Heart right ventricle (tissue), 16 donors: Measurements from ENCODE around the gene SPACA7. TPM values are rescaled to one million over a fixed set of nuclear protein-coding genes. Genes with fewer than 3 reads are reported as not detected.

Source experiments
- ATAC-seq, 8 donors: fragments of 200-7000 bp; cut with Tn5 transposase; one replicate each; pipeline ENCODE4 v1.9.1; 2020; ENCODE audit warnings: mild to moderate bottlenecking in 8 of 8, moderate library complexity in 8 of 8, moderate number of reproducible peaks in 1 of 8
- DNase-seq, 2 donors: peaks; one replicate each; pipeline ENCODE4 v3.0.0-alpha.2; 2020
- H3K27ac ChIP-seq, 10 donors: fragments of 200-600 bp; sonication (generic) in 2 of 10; one replicate each; pipeline versions ENCODE4 v1.5.0 to v1.8.0; 2020 to 2022; ENCODE audit warnings: mild to moderate bottlenecking in 3 of 10
- H3K27me3 ChIP-seq, 7 donors: fragments of 200-600 bp; one replicate each; pipeline ENCODE4 v1.8.0; 2021 to 2022; ENCODE audit warnings: mild to moderate bottlenecking in 2 of 7
- H3K36me3 ChIP-seq, 9 donors: fragments of 200-600 bp; sonication (generic) in 1 of 9; one replicate each; pipeline versions ENCODE4 v1.5.0 to v1.8.0; 2020 to 2022; ENCODE audit warnings: mild to moderate bottlenecking in 2 of 9
- H3K4me1 ChIP-seq, 9 donors: fragments of 200-600 bp; sonication (generic) in 1 of 9; one replicate each; pipeline versions ENCODE4 v1.5.0 to v1.8.0; 2020 to 2022; ENCODE audit warnings: mild to moderate bottlenecking in 4 of 9
- H3K4me3 ChIP-seq, 10 donors: fragments of 200-600 bp; sonication (generic) in 2 of 10; one replicate each; pipeline versions ENCODE4 v1.5.0 to v1.8.0; 2020 to 2022; ENCODE audit warnings: mild to moderate bottlenecking in 7 of 10, moderate library complexity in 2 of 10
- H3K9me3 ChIP-seq, 11 donors: fragments of 200-600 bp in 10 of 11; sonication (generic) in 2 of 11; one replicate each; pipeline versions ENCODE4 v1.5.0 to v1.8.0; 2013 to 2022; ENCODE audit warnings: mild to moderate bottlenecking in 2 of 11, control low read depth in 1 of 11, moderate library complexity in 1 of 11
- CTCF ChIP-seq, 9 donors: fragments of 200-600 bp; sonication (generic) in 2 of 9; IDR thresholded peaks; one replicate each; pipeline versions ENCODE4 v1.5.0 to v1.8.0; 2021 to 2022; ENCODE audit warnings: antibody characterized with exemption in 9 of 9, mild to moderate bottlenecking in 5 of 9, moderate library complexity in 1 of 9
- WGBS, 2 donors: extraction: QIAGEN DNeasy Blood & Tissue Kit; methylation state at CpG; one replicate each; pipeline ENCODE4 v1.1.7; 2013; ENCODE audit warnings: inconsistent platforms in 1 of 2; 5-methylcytosine and 5-hydroxymethylcytosine counted together
- intact Hi-C, 10 donors: fragments of 100-400 bp; cut with DNase I; formaldehyde crosslinking; loops; one replicate each; pipeline versions ENCODE4 v1.11.1 to v1.14.2; 2022
- polyA plus RNA-seq, 2 donors: library from polyadenylated mRNA; stranded (reverse); fragments of 200-250 nt; gene quantifications; one replicate each; pipeline ENCODE4 v1.2.3, GENCODE V29; 2013
- total RNA-seq, 10 donors: library from RNA; stranded (reverse); fragmentation: NEBNext Ultra II Directional in 3 of 10; extraction: Animal tissue kit (Norgen Biotek cat#: 25700) in 3 of 10; gene quantifications; one replicate each; pipeline versions ENCODE4 v1.2.1 to v1.2.4, GENCODE V29; 2021 to 2023
- donor health status: Arrhythmogenic right ventricular cardiomyopathy.
- donor health status: ischemic (EF 13 %, LVEDD 7.1; RV severe dilation, severe dysfunction).
- donor health status: healthy with polysubstance abuse.
- donor health status: DM: no; HTN: yes; CAD: no.
- donor health status: DM: no; HTN: no; CAD: no.
- donor health status: ischemic (EF 25% LVEDD 6.9; RV normal size, moderate dysfunction).
- donor health status: ischemic (EF 25% LVEDD 5.7; RV mildly dilated, moderate dysfunction).
- donor health status: healthy.
- donor health status: DM: yes; HTN: yes; CAD: no.
- donor health status: Ischemic cardiomyopathy.
- donor health status: ischemic (EF 35%, LVEDD 5.7; RV mildly dilated, moderate dysfunction).
- donor health status: nonischemic (EF 11% LVEDD 7.7; RV severe dilation, severe dysfunction).
- donor health status: DM: yes; HTN: yes; CAD: no.
- donor health status: PGD.
- donor health status: ischemic (EF 29% LVEDD 5.4; RV normal size, mild dysfunction).
- donor health status: nonischemic (EF 23%, LVEDD 6.1; RV moderate dilation, normal function).

The SPACA7 gene
- total and polyA plus RNA-seq, 12 donors = not detected

GRCh38 chr13:112434032-112434431 is 57.9 kb downstream of the SPACA7 start:
- no peak for TF ChIP-seq CTCF (IDR thresholded peaks at IDR 0.05)
- WGBS, 2 donors = 82 to 88% methylated on average over 13 of the region's 13 CpGs
- intact Hi-C loops = no loop called here
- H3K36me3 ChIP-seq = no peaks in the 10 kb centered on the region
- H3K27ac ChIP-seq = no peak overlapping the region
- DNase-seq = no peak
- ATAC-seq = no peak
- H3K4me3 ChIP-seq = no peak overlapping the region
- H3K9me3 ChIP-seq = peaks cover 0 to 31% (median 13%) of the 10 kb centered on the region in 11 donors
- H3K27me3 ChIP-seq = peaks cover 0 to 18% (median 16%) of the 10 kb centered on the region in 7 donors
- no peaks in the 10 kb centered on the region for H3K4me1 ChIP-seq

GRCh38 chr13:112434937-112435523 is 58.9 kb downstream of the SPACA7 start:
- peaks cover 0 to 24% (median 20%) of the 10 kb centered on the region in 7 donors for H3K27me3 ChIP-seq
- ATAC-seq (no peak), DNase-seq (no peak)
- 81 to 84% methylated on average over 12 of the region's 12 CpGs for WGBS, 2 donors
- H3K4me1 ChIP-seq = no peaks in the 10 kb centered on the region
- no peak for TF ChIP-seq CTCF (IDR thresholded peaks at IDR 0.05)
- no peaks in the 10 kb centered on the region for H3K36me3 ChIP-seq
- intact Hi-C loops = no loop called here
- peaks cover 0 to 23% (median 5%) of the 10 kb centered on the region in 11 donors for H3K9me3 ChIP-seq
- H3K27ac ChIP-seq = no peak overlapping the region
- H3K4me3 ChIP-seq = no peak overlapping the region

GRCh38 chr13:112435973-112436372 is 59.8 kb downstream of the SPACA7 start:
- TF ChIP-seq CTCF (IDR thresholded peaks at IDR 0.05) = no peak
- DNase-seq = no peak
- H3K4me1 ChIP-seq = no peaks in the 10 kb centered on the region
- intact Hi-C loops = no loop called here
- H3K4me3 ChIP-seq = no peak overlapping the region
- no peak overlapping the region for H3K27ac ChIP-seq
- H3K9me3 ChIP-seq = peaks cover 0 to 17% (median 5%) of the 10 kb centered on the region in 11 donors
- ATAC-seq = no peak
- H3K36me3 ChIP-seq = no peaks in the 10 kb centered on the region
- peaks cover 0 to 31% (median 20%) of the 10 kb centered on the region in 7 donors for H3K27me3 ChIP-seq
- 78 to 81% methylated on average over 9 of the region's 9 CpGs for WGBS, 2 donors

- Histone ChIP-seq H3K9me3 (peaks cover 0 to 17% (median 5%) of the 10 kb centered on the region in 11 donors), H3K4me1 (no peaks in the 10 kb centered on the region), H3K27ac (no peak overlapping the region), H3K27me3 (peaks cover 6 to 43% (median 30%) of the 10 kb centered on the region in 7 donors), H3K36me3 (no peaks in the 10 kb centered on the region), H3K4me3 (no peak overlapping the region)
- DNase-seq (no peak), ATAC-seq (no peak)
- WGBS, 2 donors = 67 to 69% methylated on average over 1 of the region's 1 CpG
- TF ChIP-seq CTCF (IDR thresholded peaks at IDR 0.05) = no peak
- intact Hi-C loops = no loop called here
Measured at GRCh38 chr13:112438094-112438493, 61.9 kb downstream of the SPACA7 start.
